ENCODE measurements around the gene LCN2.
A peak's percentile ranks its signal among the peaks of the same experiment; 100 is the strongest.

The LCN2 gene

DNA sequence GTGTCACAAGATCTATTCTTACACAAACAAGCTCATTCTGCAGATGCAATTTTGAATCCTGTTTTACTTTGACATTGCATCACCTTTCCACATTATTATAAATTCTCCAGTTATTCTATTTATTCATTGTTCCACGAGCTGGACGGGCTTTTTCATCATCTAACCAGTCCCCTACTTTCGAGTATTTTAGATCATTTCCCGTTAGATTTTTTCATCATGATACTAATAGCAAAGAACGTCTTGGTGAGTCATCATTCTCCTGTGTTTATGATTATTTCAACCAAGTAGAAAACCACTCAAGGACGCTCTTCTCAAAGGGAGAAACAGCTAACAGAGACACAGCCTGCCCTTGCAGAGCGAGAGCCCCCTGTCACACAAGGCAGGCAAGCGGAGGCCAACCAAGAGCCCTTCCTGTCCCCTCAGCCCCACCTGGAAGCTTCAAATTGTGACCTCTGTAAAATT is 25.9 kb downstream of the LCN2 start:
- TF ChIP-seq, protein P1, sequence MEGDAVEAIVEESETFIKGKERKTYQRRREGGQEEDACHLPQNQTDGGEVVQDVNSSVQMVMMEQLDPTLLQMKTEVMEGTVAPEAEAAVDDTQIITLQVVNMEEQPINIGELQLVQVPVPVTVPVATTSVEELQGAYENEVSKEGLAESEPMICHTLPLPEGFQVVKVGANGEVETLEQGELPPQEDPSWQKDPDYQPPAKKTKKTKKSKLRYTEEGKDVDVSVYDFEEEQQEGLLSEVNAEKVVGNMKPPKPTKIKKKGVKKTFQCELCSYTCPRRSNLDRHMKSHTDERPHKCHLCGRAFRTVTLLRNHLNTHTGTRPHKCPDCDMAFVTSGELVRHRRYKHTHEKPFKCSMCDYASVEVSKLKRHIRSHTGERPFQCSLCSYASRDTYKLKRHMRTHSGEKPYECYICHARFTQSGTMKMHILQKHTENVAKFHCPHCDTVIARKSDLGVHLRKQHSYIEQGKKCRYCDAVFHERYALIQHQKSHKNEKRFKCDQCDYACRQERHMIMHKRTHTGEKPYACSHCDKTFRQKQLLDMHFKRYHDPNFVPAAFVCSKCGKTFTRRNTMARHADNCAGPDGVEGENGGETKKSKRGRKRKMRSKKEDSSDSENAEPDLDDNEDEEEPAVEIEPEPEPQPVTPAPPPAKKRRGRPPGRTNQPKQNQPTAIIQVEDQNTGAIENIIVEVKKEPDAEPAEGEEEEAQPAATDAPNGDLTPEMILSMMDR (IDR thresholded peaks at IDR 0.05) = no peak
- Mint-ChIP-seq H3K36me3 (ENCODE audit: low read depth) (peaks cover 58% of the 10 kb centered on the region), H3K9me3 (peaks cover 14% of the 10 kb centered on the region), H3K4me1 (peaks cover 7% of the 10 kb centered on the region), H3K27me3 (ENCODE audit: low read depth, poor library complexity) (no peaks in the 10 kb centered on the region), H3K27ac (peak overlapping the region; percentile 5), H3K4me3 (no peak overlapping the region)
- no peak for DNase-seq

DNA sequence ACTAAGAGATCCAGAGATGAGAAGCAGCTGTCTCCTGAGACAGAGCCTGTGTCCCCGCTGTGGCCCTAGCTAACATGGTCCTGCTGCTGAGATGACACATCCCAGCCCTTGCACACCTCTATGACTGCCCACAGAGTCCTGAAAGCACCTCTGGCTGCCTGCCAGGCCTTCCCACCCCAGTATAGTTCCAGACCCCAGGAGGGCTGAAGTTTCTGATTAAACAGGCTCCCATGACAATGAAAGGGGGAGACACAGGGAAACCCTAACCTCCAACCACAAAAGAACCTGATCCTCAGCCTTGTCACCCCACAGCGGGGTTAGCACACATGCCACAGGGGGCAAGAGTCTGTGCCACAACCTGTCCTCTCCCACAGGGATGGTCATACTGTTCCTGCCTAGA is 26.5 kb downstream of the LCN2 start:
- DNase-seq = no peak
- Mint-ChIP-seq H3K9me3 (peaks cover 19% of the 10 kb centered on the region), H3K36me3 (ENCODE audit: low read depth) (peaks cover 60% of the 10 kb centered on the region), H3K27ac (peak overlapping the region; percentile 5), H3K27me3 (ENCODE audit: low read depth, poor library complexity) (no peaks in the 10 kb centered on the region), H3K4me3 (no peak overlapping the region), H3K4me1 (peaks cover 2% of the 10 kb centered on the region)
- TF ChIP-seq, protein P1 (IDR thresholded peaks at IDR 0.05) = no peak

DNA sequence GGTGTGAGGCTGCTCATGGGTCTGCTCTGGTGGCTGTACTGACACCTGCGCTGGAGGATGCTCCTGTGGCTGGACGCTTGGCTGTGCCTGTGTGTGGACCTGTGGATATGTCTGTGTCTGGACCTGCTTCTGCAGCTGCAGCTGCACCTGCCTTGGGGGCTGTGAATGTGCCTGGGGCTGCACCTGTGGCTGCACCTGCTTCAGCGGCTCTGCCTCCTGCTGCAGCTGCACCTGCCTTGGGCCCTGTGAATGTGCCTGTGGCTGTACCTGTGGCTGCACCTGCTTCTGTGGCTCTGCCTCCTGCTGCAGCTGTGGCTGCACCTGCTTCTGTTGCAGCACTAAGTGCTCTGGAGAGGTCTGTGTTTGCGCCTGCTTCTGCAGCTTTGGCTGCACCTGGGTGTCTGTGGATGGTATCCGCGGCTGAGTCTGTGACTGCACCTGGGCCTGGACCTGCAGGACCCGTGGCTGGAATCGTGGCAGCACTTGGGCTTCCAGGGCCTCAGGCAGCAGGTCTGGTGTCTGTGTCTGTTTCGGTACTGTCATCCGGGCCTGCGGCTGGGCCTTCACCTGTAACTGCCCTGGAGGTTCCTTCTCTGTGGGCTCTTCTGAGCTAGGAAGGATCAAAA is 29.7 kb downstream of the LCN2 start:
- H3K9me3 Mint-ChIP-seq = peaks cover 30% of the 10 kb centered on the region
- H3K4me3 Mint-ChIP-seq = no peak overlapping the region
- TF ChIP-seq, protein P1 (IDR thresholded peaks at IDR 0.05) = no peak
- DNase-seq = no peak
- H3K27ac Mint-ChIP-seq = no peak overlapping the region
- H3K27me3 Mint-ChIP-seq (ENCODE audit: low read depth, poor library complexity) = no peaks in the 10 kb centered on the region
- peaks cover 8% of the 10 kb centered on the region for H3K4me1 Mint-ChIP-seq
- peaks cover 80% of the 10 kb centered on the region for H3K36me3 Mint-ChIP-seq (ENCODE audit: low read depth)

DNA sequence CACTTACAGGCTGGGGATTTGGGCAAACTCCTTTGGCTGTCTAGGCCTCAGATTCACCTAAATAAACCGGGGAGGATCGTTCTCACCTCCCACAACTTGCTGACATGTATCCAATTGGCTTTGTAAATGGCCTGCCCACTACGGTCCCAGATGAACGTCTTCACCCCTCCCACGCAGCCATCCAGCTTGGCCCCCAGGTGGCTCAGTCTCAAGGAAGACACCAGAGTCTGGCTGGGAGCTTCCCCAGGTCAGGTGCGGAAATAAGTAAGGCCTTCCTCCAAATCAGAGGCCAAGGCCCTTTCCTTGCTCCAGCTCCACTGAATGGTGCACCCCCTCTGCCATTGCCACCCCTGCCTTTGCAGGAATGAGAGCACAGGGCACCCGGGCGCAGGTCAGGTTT is 30.7 kb downstream of the LCN2 start:
- H3K4me1 Mint-ChIP-seq = peaks cover 8% of the 10 kb centered on the region
- H3K36me3 Mint-ChIP-seq (ENCODE audit: low read depth) = peaks cover 80% of the 10 kb centered on the region
- no peak overlapping the region for H3K27ac Mint-ChIP-seq
- TF ChIP-seq, protein P1 (IDR thresholded peaks at IDR 0.05) = no peak
- no peak for DNase-seq
- H3K4me3 Mint-ChIP-seq = no peak overlapping the region
- H3K9me3 Mint-ChIP-seq = peaks cover 30% of the 10 kb centered on the region
- no peaks in the 10 kb centered on the region for H3K27me3 Mint-ChIP-seq (ENCODE audit: low read depth, poor library complexity)

DNA sequence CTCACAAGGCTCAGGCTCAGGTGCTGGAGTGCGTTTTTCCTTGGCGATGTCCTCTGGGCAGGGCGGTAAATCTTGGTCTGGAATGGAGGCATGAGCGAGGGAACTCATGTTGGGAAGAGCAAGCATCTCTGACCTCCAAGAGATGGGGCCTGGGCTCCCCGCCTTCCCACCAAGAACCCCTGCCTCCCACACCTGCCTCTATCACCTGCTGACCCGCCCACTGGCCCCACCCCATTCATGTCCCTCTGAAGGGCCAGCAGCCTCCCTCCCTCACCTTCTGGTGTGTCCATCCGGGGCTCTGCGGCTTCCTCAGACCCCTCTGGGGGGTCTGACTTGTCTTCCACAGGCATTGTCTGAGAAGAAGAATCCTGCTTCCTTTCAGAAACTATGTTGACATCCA is 31.2 kb downstream of the LCN2 start:
- Mint-ChIP-seq H3K4me3 (no peak overlapping the region), H3K36me3 (ENCODE audit: low read depth) (peaks cover 77% of the 10 kb centered on the region)

More for the DNA sequence above, 31.2 kb downstream of the LCN2 start:
- Mint-ChIP-seq H3K9me3 (peaks cover 30% of the 10 kb centered on the region), H3K4me1 (peaks cover 8% of the 10 kb centered on the region), H3K27me3 (ENCODE audit: low read depth, poor library complexity) (no peaks in the 10 kb centered on the region), H3K27ac (no peak overlapping the region)
- TF ChIP-seq, protein P1 (IDR thresholded peaks at IDR 0.05) = no peak
- DNase-seq = no peak

Measured in nephron progenitor cell (in vitro differentiated cells).